Neuron (in vitro differentiated cells): Measurements from ENCODE around the gene ERLEC1.
A peak's percentile ranks its signal among the peaks of the same experiment; 100 is the strongest.
"Not testable (repeated sequence)": the region's sequence is repeated elsewhere in the genome, so short reads cannot be mapped to it uniquely, and the experiment has no call there.

Experiments
- H2AFZ ChIP-seq: one replicate; pipeline ENCODE4 v1.6.1; 2013; ENCODE audit warnings: low read depth, mild to moderate bottlenecking, inconsistent platforms, low read length, moderate library complexity
- H3K27me3 ChIP-seq: one replicate; pipeline ENCODE4 v1.6.1; 2013; ENCODE audit warnings: low read length; ENCODE audit not compliant: insufficient read depth
- H3K36me3 ChIP-seq: one replicate; pipeline ENCODE4 v1.6.1; 2013; ENCODE audit warnings: low read length; ENCODE audit not compliant: insufficient read depth
- H3K4me1 ChIP-seq: one replicate; pipeline ENCODE4 v1.6.1; 2013; ENCODE audit warnings: low read length; ENCODE audit not compliant: insufficient read depth
- H3K4me3 ChIP-seq: 2 replicates; pipeline ENCODE4 v1.5.1; 2013; ENCODE audit warnings: mild to moderate bottlenecking, low read length, moderate library complexity
- H3K9me3 ChIP-seq: one replicate; pipeline ENCODE4 v1.6.1; 2013; ENCODE audit warnings: low read length

Gene ERLEC1, protein sequence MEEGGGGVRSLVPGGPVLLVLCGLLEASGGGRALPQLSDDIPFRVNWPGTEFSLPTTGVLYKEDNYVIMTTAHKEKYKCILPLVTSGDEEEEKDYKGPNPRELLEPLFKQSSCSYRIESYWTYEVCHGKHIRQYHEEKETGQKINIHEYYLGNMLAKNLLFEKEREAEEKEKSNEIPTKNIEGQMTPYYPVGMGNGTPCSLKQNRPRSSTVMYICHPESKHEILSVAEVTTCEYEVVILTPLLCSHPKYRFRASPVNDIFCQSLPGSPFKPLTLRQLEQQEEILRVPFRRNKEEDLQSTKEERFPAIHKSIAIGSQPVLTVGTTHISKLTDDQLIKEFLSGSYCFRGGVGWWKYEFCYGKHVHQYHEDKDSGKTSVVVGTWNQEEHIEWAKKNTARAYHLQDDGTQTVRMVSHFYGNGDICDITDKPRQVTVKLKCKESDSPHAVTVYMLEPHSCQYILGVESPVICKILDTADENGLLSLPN

DNA sequence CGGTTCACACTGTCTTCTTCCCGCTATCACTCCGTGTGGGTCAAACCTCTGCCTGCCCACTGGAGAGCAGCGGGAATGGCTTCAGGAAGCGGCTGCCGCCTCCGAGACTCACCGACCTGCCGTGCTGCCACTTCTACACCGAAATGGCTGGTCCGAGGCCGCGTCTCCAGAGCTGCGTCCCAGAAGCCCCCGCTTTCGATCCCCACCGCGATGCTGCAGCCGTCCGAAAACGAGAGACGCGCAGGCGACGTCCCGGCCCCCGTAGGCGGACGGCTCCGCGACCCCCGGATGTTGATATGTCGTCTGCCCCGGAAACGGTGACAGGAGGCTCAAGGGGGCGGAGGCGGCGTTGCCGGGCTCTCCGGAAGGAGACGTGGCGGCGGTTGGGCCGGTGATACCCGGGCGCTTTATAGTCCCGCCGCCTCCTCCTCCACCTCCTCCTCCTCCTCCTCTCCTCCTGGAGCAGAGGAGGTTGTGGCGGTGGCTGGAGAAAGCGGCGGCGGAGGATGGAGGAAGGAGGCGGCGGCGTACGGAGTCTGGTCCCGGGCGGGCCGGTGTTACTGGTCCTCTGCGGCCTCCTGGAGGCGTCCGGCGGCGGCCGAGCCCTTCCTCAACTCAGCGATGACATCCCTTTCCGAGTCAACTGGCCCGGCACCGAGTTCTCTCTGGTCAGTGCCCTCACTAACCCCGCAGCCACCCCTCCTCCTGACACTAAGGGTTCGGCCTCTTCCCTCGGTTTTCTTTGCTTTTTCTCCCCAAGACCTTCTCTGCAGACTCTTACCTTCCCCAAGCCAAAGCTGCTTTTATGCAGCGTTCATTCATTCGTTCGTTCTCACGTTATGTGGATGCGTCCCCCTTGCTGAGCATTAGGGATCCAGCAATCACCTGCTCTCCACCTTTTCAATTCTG, at the start of gene ERLEC1, which contains the start of gene ASB3:
TSS of gene ERLEC1 (plus strand) at position 340 of the 909 bp plus-strand sequence. CDS start at position 507, 167 bp downstream.
TSS of gene ASB3 (minus strand) at position 249 of the 909 bp plus-strand sequence. CDS start 21,381 bp downstream, outside the sequence.
- Histone ChIP-seq H2AFZ (peak within 1 kb of the TSS; percentile 72), H3K36me3 (peaks cover 3% of the 10 kb centered on the region), H3K4me3 (peak within 1 kb of the TSS; percentile 90), H3K9me3 (no peaks in the 10 kb centered on the region), H3K27me3 (no peaks in the 10 kb centered on the region), H3K4me1 (peaks cover 26% of the 10 kb centered on the region)

DNA sequence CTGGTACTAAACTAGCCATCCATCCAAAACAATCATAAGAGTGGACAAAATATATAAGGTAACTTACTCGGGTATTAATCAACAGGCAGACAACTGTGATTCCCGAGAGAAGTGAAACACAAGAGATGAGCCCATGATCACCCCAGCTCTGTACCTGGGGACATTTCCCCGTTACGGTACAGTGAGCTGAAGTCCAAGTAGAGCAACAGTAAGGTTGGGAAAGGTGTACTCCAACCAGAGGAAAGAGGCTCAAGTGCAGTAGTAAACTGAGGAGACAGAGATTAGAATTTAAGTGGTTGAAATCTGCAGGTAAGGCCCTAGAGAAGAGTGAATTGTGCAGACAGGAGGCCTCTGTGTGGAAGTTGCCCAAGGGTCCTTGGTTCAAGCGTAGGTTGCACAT, 49.8 kb upstream of the ERLEC1 start:
- H3K9me3 ChIP-seq = peaks cover 4% of the 10 kb centered on the region

DNA sequence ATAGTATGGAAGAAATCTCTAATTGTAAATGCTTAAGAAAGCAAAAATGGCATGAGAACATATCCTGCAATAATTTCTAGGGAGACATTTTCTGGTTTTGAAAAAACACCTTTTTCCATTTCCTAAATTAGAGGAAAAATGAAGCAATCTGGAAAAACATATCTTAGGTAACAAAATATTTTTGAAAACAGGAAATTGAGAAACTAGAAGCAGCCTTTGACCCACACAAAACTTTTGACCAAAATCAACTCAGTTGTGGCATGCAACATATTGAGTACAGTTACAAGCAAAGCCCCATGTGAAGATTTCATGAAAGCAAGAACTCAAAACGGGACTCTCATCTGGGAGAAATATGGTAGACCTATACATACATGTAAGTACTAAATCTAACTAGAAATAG, 47.8 kb upstream of the ERLEC1 start:
- no peaks in the 10 kb centered on the region for H3K27me3 ChIP-seq
- H3K4me3 ChIP-seq = no peak overlapping the region
- peaks cover 9% of the 10 kb centered on the region for H3K36me3 ChIP-seq
- H2AFZ ChIP-seq = no peak overlapping the region
- H3K4me1 ChIP-seq = peaks cover 10% of the 10 kb centered on the region
- H3K9me3 ChIP-seq = peaks cover 4% of the 10 kb centered on the region

More for the DNA sequence above, 49.8 kb upstream of the ERLEC1 start:
- no peaks in the 10 kb centered on the region for H3K27me3 ChIP-seq
- H3K4me3 ChIP-seq = no peak overlapping the region
- H3K36me3 ChIP-seq = peaks cover 18% of the 10 kb centered on the region
- H2AFZ ChIP-seq = no peak overlapping the region
- peaks cover 5% of the 10 kb centered on the region for H3K4me1 ChIP-seq

DNA sequence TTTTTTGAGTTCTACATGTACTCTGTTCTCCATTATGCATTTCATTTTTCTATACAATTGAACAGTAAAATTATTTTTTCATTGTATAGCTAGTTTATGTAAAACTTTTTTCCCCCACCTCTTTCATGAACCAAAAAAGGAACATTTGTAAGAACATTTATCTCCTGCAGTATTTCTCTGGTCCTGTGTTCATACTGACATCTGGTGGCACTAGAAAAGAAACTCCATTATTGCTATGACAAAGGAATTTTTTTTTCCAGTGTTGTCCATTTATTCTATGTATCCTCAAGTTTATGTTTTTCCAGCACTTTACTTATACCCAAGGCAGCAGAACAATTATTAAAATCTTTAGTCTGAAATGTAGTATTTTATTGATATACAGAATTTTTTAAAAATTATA, 46.7 kb upstream of the ERLEC1 start:
- Histone ChIP-seq H2AFZ (no peak overlapping the region), H3K36me3 (peaks cover 13% of the 10 kb centered on the region), H3K9me3 (no peaks in the 10 kb centered on the region), H3K4me3 (no peak overlapping the region), H3K27me3 (no peaks in the 10 kb centered on the region), H3K4me1 (peaks cover 10% of the 10 kb centered on the region)

DNA sequence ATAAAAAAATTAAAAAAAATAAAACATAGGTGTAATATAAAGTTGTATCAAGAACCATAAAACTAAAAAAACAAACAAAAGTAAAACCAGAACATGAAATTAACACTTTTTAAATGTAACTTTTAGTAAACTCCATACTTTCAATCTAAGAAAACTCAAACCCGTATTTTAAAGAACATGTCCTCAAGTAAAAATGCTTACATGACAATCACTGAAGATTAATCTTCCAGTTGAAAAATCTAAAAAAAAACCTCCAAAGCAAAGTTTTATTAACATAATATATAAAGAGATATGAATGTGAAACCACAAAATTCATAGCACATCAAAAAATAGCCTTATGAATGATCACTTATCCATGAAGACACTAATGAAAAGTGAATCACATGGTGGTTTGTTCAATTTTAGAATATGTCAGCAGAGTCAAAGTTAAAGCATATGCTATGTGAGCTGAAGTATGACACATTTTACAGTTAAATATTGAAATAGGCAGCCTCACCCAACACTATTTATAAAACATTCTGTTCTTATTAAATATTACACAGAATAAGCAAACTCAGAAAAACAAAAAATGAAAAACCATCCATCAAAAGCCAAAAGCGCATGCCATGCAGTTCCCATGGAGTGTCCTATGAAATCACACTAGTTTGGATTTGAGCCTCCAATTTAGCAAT, 42.3 kb upstream of the ERLEC1 start:
- Histone ChIP-seq H3K4me3 (no peak overlapping the region), H3K36me3 (peaks cover 27% of the 10 kb centered on the region), H3K4me1 (peaks cover 10% of the 10 kb centered on the region), H3K27me3 (no peaks in the 10 kb centered on the region), H3K9me3 (no peaks in the 10 kb centered on the region), H2AFZ (no peak overlapping the region)

DNA sequence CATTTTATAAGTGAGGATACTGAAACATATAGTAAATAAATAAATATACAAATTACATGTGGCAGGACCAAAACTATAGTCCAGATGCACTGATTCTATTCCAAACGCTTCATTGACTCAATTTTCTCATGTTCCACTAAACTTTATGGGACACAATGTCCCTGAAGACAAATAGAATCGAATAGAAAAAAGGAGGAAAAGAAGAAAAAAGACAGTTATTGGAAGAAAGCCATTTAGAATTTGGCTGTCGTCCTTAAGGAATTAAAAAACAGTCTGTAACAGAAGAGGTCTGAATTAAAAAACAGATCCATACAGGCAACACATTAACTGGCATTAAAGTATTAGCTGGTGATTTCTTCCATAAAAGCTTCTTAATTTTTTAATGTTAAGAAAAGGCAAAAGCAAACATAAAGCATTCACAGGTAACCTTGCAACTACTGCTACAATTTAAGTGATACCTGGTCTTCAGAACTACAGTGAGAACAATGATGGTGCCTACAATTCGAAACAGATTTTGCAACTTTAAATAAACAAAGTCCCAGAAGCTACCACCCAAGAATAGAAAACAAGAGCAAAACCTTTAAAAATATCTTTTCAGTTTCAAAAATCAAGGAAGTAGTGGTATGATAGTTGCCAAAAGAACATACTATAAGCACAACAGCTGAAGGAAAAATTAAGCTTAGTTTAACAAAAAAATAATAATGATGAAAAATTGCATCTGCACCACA, 36.6 kb upstream of the ERLEC1 start:
- Histone ChIP-seq H2AFZ (no peak overlapping the region), H3K9me3 (no peaks in the 10 kb centered on the region), H3K36me3 (peaks cover 34% of the 10 kb centered on the region), H3K4me3 (no peak overlapping the region), H3K4me1 (peaks cover 4% of the 10 kb centered on the region), H3K27me3 (no peaks in the 10 kb centered on the region)

DNA sequence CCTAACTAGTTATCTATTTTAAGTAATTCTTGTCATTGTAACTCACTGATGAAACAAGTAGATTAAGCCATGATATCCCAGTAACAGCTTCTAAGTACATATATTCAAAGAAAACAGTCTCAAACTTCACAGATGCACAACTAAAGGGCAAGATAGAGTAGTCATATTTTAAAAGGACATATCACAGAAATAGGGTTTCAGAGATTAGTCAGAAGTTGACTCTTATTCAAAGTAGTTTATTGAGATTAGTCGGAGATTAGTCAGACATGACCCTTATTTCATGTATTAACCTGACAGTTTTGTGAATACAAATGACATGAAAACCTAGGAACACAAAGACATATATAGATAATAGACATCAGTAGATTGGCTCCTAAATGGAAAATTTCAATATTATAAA, 35.1 kb upstream of the ERLEC1 start:
- H2AFZ ChIP-seq = no peak overlapping the region
- H3K9me3 ChIP-seq = peaks cover 2% of the 10 kb centered on the region
- no peaks in the 10 kb centered on the region for H3K27me3 ChIP-seq
- peaks cover 34% of the 10 kb centered on the region for H3K36me3 ChIP-seq
- H3K4me3 ChIP-seq = no peak overlapping the region
- H3K4me1 ChIP-seq = peaks cover 4% of the 10 kb centered on the region

DNA sequence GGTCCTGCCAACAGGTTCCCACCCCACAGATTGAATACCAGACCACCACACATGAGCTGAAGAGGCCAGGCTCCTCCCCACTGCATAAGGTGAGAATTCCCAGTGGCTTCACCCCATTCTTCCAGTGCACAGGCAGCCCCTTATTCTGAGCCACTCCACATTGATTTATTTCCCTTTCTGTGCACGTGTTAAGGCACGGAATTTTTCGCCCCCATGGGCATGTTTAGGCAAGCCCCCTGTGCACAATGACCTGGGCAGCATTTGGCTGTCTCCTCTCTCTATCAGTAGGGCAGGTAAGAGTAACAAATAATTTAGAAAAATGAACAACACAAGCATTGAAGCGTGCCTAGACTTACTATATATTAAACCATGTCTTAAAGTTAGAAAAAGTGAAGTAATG, 34.5 kb upstream of the ERLEC1 start:
- H3K36me3 ChIP-seq = peaks cover 36% of the 10 kb centered on the region
- H3K4me1 ChIP-seq = peaks cover 4% of the 10 kb centered on the region
- no peak overlapping the region for H2AFZ ChIP-seq
- H3K9me3 ChIP-seq = peaks cover 3% of the 10 kb centered on the region
- H3K4me3 ChIP-seq = no peak overlapping the region
- no peaks in the 10 kb centered on the region for H3K27me3 ChIP-seq

DNA sequence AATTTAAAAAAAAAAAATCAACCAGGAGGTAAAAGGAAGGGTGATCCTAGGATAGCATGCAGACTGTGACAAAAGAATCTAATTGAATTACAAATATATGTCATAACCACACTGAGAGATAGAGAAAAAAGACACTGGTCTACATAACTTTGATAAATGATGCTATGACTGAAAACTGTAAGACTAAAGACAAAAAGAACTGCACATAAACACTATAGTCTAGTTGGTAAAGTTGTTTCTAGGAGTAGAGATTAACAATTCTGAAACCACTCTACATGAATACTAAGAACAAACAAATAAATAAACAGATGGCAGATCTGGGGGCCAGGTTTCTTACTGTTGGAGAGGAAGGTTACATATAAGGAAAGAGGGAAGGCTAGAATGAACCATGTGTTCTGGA, 33.8 kb upstream of the ERLEC1 start:
- Histone ChIP-seq H3K36me3 (peaks cover 30% of the 10 kb centered on the region), H2AFZ (no peak overlapping the region), H3K27me3 (no peaks in the 10 kb centered on the region), H3K9me3 (peaks cover 3% of the 10 kb centered on the region), H3K4me3 (no peak overlapping the region), H3K4me1 (peaks cover 4% of the 10 kb centered on the region)

DNA sequence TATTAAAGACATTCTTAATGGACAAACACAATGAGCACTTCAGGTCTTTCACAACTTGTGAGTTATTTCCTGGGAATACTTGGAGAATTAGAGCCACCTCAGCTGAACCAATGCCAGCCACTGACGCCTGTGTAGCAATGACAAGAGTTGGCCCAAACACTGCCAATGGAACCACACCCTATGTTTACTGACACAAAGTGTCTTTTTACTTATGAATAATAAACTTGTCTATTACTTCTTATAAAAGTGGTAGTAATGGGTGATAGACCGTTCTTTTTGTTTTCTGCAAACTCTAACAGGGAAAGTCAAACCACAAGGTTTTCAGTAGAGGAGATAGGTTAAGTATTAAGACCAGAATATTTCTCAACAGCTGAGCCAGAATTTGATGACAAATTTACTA, 31.7 kb upstream of the ERLEC1 start:
- Histone ChIP-seq H3K36me3 (peaks cover 26% of the 10 kb centered on the region), H2AFZ (no peak overlapping the region), H3K4me3 (no peak overlapping the region), H3K27me3 (no peaks in the 10 kb centered on the region), H3K9me3 (peaks cover 3% of the 10 kb centered on the region), H3K4me1 (peaks cover 4% of the 10 kb centered on the region)

DNA sequence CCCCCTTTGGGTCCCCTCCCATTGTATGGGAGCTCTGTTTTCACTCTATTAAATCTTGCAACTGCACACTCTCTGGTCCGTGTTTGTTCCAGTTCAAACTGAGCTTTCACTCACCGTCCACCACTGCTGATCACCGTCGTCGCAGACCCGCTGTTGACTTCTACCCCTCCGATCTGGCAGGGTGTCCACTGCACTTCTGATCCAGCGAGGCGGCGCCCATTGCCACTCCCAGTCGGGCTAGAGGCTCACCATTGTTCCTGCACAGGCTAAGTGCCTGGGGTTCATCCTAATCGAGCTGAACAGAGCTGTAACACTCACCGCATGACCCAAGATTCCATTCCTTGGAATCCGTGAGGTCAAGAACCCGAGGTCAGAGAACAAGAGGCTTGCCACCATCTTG, 30.2 kb upstream of the ERLEC1 start:
- Histone ChIP-seq H2AFZ (no peak overlapping the region), H3K27me3 (no peaks in the 10 kb centered on the region), H3K9me3 (peaks cover 3% of the 10 kb centered on the region), H3K4me3 (no peak overlapping the region), H3K36me3 (peaks cover 30% of the 10 kb centered on the region), H3K4me1 (peaks cover 4% of the 10 kb centered on the region)

DNA sequence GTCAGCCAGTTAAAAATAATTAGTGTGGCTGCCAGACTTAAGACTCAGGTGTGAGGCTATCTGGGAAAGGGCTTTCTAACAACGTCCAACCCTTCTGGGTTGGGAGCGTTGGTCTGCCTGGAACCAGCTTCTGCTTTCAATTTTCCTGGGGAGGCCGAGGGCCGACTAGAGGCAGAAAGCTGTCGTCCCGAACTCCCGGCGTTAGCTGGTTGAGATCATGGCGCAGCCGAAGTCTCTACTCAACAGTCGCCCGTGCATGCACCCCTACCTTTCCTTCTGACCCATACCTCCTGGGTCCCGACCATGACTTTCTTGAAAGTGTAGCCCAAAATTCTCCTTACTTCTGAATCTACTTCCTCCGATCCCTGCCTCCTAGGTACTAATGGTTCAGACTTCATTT, 29.6 kb upstream of the ERLEC1 start:
- not testable (repeated sequence) for H3K4me3 ChIP-seq, H2AFZ ChIP-seq, H3K4me1 ChIP-seq, H3K9me3 ChIP-seq, H3K27me3 ChIP-seq
- H3K36me3 ChIP-seq = peaks cover 36% of the 10 kb centered on the region
